Stomach (tissue), 4 donors: Measurements from ENCODE around the gene HSPG2.
"Not testable (repeated sequence)": the region's sequence is repeated elsewhere in the genome, so short reads cannot be mapped to it uniquely, and the experiment has no call there.

Experiments used
- CTCF ChIP-seq, 7 experiments: fragments of 450-650 bp in 4 of 7; fragments of 200-600 bp in 3 of 7; sonication (generic) in 3 of 7; IDR thresholded peaks; one replicate each; pipeline ENCODE4 v1.5.1; 2016 to 2019; ENCODE audit warnings: antibody characterized with exemption in 7 of 7, control low read depth in 2 of 7, mild to moderate bottlenecking in 1 of 7
- POLR2AphosphoS5 ChIP-seq, 3 donors: sonication (generic); formaldehyde crosslinking; IDR thresholded peaks; one replicate each; pipeline ENCODE4 v1.6.1; 2016; ENCODE audit warnings: antibody characterized with exemption in 3 of 3

DNA sequence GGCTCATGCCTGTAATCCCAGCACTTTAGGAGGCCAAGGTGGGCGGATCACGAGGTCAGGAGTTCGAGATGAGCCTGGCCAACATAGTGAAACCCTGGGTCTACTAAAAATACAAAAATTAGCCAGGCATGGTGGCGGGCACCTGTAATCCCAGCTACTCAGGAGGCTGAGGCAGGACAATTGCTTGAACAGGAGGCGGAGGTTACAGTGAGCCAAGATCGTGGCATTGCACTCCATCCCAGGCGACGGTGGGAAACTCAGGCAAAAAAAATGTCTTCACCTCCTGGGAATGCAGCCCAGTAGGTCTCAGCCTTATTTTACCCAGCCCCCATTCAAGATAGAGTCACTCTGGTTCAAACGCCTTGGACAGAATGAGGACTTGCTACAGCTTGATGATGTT is 151.3 kb downstream of the HSPG2 start:
- TF ChIP-seq CTCF, POLR2AphosphoS5 (IDR thresholded peaks at IDR 0.05): not testable (repeated sequence)
